HUES64 (cell line): ENCODE data around the gene DHRS4L2.
A peak's percentile ranks its signal among the peaks of the same experiment; 100 is the strongest.
"Not testable (repeated sequence)": the region's sequence is repeated elsewhere in the genome, so short reads cannot be mapped to it uniquely, and the experiment has no call there.

Experiments used
- H3K27ac ChIP-seq: 2 replicates; pipeline ENCODE4 v1.7.0; 2013; ENCODE audit warnings: low read depth, low read length, inconsistent platforms
- H3K27me3 ChIP-seq: 2 replicates; pipeline ENCODE4 v1.6.1; 2013; ENCODE audit warnings: mild to moderate bottlenecking, low read length; ENCODE audit not compliant: insufficient read depth
- H3K36me3 ChIP-seq: 2 replicates; pipeline ENCODE4 v1.6.1; 2013; ENCODE audit warnings: mild to moderate bottlenecking, low read length; ENCODE audit not compliant: insufficient read depth
- H3K4me1 ChIP-seq: 2 replicates; pipeline ENCODE4 v1.6.1; 2013; ENCODE audit warnings: mild to moderate bottlenecking, low read length, moderate library complexity; ENCODE audit not compliant: insufficient read depth
- H3K4me3 ChIP-seq: 2 replicates; pipeline ENCODE4 v1.5.1; 2013; ENCODE audit warnings: mild to moderate bottlenecking, low read length, moderate library complexity
- H3K9ac ChIP-seq: 2 replicates; pipeline ENCODE4 v1.6.1; 2013; ENCODE audit warnings: mild to moderate bottlenecking, low read depth, low read length
- H3K9me3 ChIP-seq: 2 replicates; pipeline ENCODE4 v1.6.1; 2013; ENCODE audit warnings: low read depth, low read length; ENCODE audit not compliant: insufficient read depth
- WGBS: fragments of 150-250, 120-280 bp; methylation state at CpG from one replicate; pipeline ENCODE4 v1.1.7; 2013; ENCODE audit warnings: missing lambda C conversion rate; 5-methylcytosine and 5-hydroxymethylcytosine counted together

DHRS4L2 gene

DNA sequence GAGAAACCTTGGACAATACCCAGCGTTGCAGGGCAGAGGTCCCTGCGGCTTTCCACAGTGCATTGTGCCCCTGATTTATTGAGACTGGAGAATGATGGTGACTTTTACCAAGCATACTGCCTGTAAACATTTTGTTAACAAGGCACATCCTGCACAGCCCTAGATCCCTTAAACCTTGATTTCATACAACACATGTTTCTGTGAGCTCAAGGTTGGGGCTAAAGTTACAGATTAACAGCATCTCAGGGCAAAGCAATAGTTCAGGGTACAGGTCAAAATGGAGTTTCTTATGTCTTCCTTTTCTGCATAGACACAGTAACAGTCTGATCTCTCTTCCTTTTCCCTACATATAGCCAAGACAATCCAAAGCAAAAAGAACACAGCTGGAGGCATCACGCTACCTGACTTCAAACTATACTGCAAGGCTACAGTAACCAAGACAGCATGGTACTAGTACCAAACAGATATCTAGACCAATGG, 36.2 kb downstream of the DHRS4L2 start:
- H3K4me3 ChIP-seq, H3K9me3 ChIP-seq, H3K27me3 ChIP-seq, H3K4me1 ChIP-seq, H3K36me3 ChIP-seq, H3K9ac ChIP-seq, H3K27ac ChIP-seq: not testable (repeated sequence)
- WGBS: 90% methylated on average over 3 of the region's 3 CpGs

DNA sequence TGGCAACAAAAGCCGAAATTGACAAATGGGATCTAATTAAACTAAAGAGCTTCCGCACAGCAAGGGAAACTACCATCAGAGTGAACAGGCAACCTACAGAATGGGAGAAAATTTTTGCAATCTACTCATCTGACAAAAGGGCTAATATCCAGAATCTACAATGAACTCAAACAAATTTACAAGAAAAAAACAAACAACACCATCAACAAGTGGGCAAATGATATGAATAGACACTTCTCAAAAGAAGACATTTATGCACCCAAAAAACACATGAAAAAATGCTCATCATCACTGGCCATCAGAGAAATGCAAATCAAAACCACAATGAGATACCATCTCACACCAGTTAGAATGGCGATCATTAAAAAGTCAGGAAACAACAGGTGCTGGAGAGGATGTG, 41.0 kb downstream of the DHRS4L2 start:
- H3K36me3 ChIP-seq, H3K9ac ChIP-seq, H3K4me1 ChIP-seq, H3K9me3 ChIP-seq, H3K27ac ChIP-seq, H3K4me3 ChIP-seq, H3K27me3 ChIP-seq: not testable (repeated sequence)
- WGBS: 100% methylated on average over 1 of the region's 3 CpGs

DNA sequence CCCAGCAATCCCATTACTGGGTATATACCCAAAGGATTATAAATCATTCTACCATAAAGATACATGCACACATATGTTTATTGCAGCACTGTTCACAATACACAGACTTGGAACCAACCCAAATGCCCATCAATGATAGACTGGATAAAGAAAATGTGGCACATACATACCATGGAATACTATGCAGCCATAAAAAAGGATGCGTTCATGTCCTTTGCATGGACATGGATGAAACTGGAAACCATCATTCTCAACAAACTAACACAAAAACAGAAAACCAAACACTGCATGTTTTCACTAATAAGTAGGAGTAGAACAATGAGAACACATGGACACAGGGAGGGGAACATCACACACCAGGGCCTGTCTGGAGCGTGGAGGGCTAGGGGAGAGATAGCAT, 42.6 kb downstream of the DHRS4L2 start:
- 97% methylated on average over 2 of the region's 2 CpGs for WGBS
- H3K4me1 ChIP-seq, H3K9me3 ChIP-seq: not testable (repeated sequence)

DNA sequence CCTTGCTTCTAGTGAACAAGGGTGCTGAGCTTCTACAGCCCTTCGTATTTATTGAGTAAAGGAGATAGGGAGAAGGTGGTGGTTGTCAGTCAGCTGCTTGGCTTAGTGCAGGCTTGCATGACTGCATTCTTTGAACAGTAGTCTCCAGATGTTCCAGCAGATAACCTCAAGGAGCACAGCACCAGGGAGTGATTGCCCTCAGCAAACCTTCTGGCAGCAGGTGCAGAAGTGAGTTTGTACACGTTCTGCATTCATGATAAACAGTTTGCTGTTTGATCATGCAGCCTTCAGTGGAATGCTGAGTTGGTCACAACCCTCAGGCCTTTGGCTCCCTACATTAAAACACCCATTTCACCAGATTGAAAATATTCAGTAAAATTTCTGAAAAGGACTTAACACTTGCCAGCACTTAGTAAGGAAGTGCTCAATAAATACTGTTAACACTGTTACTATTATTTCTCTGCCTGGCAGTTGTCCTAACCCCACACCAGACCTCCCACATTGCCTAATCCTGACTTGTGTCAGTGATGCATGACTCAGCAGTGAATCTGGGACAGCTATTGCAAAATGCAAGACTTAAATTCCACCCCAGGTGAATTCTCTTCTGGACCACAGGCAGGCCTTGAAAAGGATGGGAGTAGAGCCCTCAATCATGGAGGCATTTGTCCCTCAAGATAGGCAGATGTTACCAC, 44.1 kb downstream of the DHRS4L2 start:
- 84% methylated on average over 2 of the region's 2 CpGs for WGBS
- H3K9ac ChIP-seq: no peak overlapping the region
- H3K27me3 ChIP-seq: no peaks in the 10 kb centered on the region
- no peaks in the 10 kb centered on the region for H3K9me3 ChIP-seq
- H3K27ac ChIP-seq: no peak overlapping the region
- no peaks in the 10 kb centered on the region for H3K36me3 ChIP-seq
- no peak overlapping the region for H3K4me3 ChIP-seq
- H3K4me1 ChIP-seq: no peaks in the 10 kb centered on the region

More for the DNA sequence above, 42.6 kb downstream of the DHRS4L2 start:
- H3K36me3 ChIP-seq, H3K4me3 ChIP-seq, H3K27ac ChIP-seq, H3K27me3 ChIP-seq, H3K9ac ChIP-seq: not testable (repeated sequence)

DNA sequence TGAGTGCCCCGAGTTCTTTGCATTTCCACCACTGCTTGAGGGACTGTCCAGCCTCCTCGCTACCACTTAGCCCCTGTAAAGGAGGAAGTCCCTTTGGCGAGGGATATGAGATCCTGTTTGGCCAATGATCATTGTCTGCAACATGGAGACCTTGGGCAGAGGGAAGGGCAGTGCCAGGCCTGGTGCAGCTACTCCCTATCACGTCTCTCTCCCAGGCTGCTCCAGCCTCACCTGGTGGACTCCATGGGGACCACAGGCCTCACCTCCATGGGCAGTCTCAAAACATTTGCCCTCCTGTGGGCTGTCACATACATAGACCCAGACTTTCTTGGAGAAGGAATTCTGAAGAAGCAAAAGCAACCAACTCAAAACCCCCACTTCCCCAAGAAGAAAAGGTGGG, 47.0 kb downstream of the DHRS4L2 start:
- H3K27me3 ChIP-seq, H3K4me1 ChIP-seq, H3K36me3 ChIP-seq, H3K9me3 ChIP-seq, H3K9ac ChIP-seq, H3K27ac ChIP-seq: not testable (repeated sequence)
- H3K4me3 ChIP-seq: peak overlapping the region; percentile 83
- 55% methylated on average over 2 of the region's 4 CpGs for WGBS

DNA sequence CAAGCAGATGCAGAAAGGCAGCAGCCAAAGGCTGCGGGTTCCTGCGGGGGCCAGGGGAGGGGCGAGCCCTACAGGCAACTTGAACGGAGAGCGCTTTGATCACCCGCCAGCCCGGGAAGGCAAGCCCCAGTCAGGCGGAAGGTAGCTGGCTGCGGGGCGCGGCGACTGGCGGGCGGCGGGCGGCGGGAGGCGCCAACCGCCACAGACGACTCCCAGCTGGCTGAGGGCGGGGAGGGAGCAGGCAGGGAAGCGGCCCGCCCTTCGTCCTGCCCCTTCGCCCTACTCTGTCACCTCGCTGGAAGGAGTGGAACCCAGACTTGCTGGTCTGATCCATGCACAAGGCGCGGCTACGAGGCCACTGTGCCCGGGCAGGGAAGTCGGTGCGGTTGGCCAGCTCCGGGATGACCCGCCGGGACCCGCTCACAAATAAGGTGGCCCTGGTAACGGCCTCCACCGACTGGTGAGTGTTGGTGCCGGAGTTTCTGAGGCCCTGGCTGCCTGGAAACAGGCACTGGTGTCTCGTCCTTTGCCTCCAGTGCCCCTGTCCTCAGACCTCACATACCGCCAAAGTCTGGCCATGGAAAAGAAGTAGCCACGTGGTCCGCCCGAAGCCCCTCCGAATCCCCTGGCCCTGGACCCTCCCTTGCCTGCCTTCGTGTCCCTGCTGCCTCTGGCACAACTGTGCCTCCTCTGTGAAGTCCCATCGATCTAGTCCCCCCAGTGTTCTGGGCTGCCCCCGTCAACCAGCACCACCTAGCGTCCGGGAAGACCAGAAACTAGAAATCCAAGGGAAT, 47.6 kb downstream of the DHRS4L2 start:
- Histone ChIP-seq H3K4me3 (peak overlapping the region; percentile 83), H3K27me3 (no peaks in the 10 kb centered on the region), H3K9ac (peak overlapping the region; percentile 60), H3K36me3 (no peaks in the 10 kb centered on the region), H3K9me3 (no peaks in the 10 kb centered on the region), H3K27ac (no peak overlapping the region; the same call in 1 of the 2 replicates), H3K4me1 (no peaks in the 10 kb centered on the region)
- under 1% methylated on average over 50 of the region's 50 CpGs for WGBS

DNA sequence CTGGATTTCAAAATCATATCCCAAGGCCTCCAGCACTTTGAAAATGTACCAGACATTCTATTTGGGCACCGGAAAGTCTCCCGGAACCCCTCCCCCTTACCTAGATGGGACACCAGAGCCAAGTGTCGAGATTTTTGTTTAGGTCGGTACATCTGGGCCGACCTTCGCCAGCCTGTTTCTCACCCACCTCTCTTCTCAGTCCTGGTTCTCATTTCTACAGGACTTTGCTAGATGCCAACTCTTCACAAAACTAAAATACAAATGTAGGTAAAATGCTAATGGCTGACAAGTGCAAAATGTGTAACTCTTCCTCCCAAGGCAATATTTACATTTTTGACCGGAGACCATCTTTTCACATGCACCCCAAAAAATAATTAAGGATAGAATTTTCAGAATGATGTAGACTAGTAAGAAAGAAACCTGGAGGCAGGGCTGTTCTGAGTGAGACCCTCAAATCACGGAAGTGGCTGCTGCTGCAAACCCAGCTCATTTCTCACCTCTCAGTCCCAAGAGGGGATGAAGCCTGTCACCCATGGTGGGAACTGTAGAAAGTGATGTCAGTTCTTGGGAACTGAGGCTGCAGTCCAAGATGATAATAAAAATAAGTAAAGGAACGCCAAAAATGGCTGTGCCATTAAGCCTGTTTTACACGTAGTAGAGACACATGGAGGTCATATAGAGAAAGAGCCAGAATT, 48.4 kb downstream of the DHRS4L2 start:
- 56% methylated on average over 9 of the region's 10 CpGs for WGBS
- not testable (repeated sequence) for H3K27ac ChIP-seq, H3K27me3 ChIP-seq, H3K9me3 ChIP-seq, H3K36me3 ChIP-seq, H3K4me1 ChIP-seq
- H3K9ac ChIP-seq: 0 out of 2 replicates have a peak overlapping the region, but pooled peaks have one; percentile 60
- peak overlapping the region; percentile 83 for H3K4me3 ChIP-seq

DNA sequence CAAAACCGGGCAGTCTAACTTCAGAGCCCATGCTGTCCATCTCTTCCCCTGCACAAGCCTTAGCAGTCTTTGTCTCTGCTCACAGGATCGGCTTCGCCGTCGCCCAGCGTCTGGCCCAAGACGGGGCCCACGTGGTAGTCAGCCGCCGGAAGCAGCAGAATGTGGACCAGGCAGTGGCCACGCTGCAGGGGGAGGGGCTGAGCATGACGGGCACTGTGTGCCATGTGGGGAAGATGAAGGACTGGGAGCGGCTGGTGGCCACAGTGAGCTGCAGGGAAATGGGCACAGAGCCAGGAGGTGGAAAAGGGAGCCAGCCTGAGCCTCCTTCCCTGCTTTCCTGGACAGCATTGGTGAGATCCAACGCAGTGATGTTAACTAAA, 48.9 kb downstream of the DHRS4L2 start:
- Histone ChIP-seq H3K4me3 (no peak overlapping the region), H3K36me3 (no peaks in the 10 kb centered on the region), H3K27ac (no peak overlapping the region), H3K9ac (no peak overlapping the region), H3K27me3 (no peaks in the 10 kb centered on the region), H3K9me3 (no peaks in the 10 kb centered on the region), H3K4me1 (no peaks in the 10 kb centered on the region)
- 84% methylated on average over 14 of the region's 14 CpGs for WGBS

DNA sequence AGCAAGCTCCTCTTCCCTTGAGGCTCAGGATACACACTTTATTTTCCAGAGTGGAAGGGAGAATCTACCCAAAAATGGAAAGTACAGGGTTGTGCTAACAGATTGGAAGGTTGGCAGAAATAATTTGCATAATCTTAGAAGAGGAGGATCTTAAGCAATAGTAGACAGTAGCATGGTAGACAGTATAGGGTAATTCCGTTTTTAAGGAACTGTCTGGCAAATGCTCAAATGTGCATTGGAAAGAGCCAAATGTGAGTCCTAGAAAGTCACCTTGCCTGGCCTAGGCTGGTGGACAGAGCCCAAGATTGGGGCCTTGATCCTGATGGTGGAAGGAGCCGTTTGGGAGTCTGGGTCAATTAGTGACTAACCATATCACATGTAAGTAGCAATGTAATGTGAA, 50.0 kb downstream of the DHRS4L2 start:
- Histone ChIP-seq H3K27me3 (no peaks in the 10 kb centered on the region; the same call in 1 of the 2 replicates), H3K27ac (no peak overlapping the region), H3K4me1 (no peaks in the 10 kb centered on the region), H3K36me3 (no peaks in the 10 kb centered on the region), H3K9ac (no peak overlapping the region), H3K9me3 (no peaks in the 10 kb centered on the region), H3K4me3 (no peak overlapping the region)
- 84% methylated on average over 2 of the region's 2 CpGs for WGBS

DNA sequence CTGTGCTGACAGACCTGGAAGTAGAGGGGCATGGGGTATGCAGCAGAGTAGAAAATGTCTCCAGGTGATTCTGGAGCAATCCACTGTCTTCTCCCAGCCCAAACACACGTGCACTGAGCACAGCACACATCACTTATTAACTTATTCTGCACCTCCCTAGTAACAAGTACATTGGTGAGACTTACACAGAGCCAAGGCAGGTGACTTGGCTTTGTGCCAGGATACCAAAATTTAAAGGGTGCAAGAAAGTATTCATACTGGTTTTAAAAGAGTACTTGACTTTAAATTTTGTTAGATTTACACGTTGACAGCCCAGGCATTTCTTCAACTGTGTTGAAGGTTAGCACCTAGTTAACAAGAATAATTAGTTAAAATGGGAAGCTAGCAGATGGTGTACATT, 52.0 kb downstream of the DHRS4L2 start:
- WGBS: 69% methylated on average over 2 of the region's 2 CpGs
- H3K4me3 ChIP-seq: no peak overlapping the region
- H3K27me3 ChIP-seq: no peaks in the 10 kb centered on the region; the same call in 1 of the 2 replicates
- H3K9me3 ChIP-seq: no peaks in the 10 kb centered on the region
- H3K4me1 ChIP-seq: no peaks in the 10 kb centered on the region
- no peak overlapping the region for H3K27ac ChIP-seq
- no peaks in the 10 kb centered on the region for H3K36me3 ChIP-seq
- no peak overlapping the region for H3K9ac ChIP-seq

DNA sequence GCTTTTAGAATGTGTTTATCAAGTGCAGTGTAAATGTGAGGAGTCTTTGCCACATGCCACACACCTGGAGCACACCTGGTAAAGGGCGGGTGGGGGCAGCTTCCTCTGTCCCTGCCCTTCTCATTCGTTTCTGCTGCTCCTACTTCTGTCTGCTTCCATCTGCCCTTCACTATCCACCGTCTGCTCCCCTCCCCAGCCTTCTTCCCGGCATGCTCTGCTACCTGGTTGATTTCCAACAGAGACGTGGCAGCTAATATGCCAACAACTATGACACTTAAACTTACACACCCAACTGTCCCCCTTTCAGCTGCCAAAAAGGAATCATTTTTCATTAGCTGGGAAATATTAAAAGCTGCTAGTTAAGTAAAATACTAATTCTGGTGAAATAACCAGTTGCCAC, 54.0 kb downstream of the DHRS4L2 start:
- Histone ChIP-seq H3K4me3 (no peak overlapping the region), H3K9me3 (no peaks in the 10 kb centered on the region)
- 76% methylated on average over 5 of the region's 5 CpGs for WGBS

More for the DNA sequence above, 54.0 kb downstream of the DHRS4L2 start:
- no peaks in the 10 kb centered on the region for H3K36me3 ChIP-seq
- H3K27me3 ChIP-seq: peaks cover 2% of the 10 kb centered on the region; the same call in 1 of the 2 replicates
- H3K4me1 ChIP-seq: no peaks in the 10 kb centered on the region
- H3K9ac ChIP-seq: no peak overlapping the region
- H3K27ac ChIP-seq: no peak overlapping the region
